GM23248 (cell line): ENCODE measurements around the gene ATP1A2. TPM values are rescaled to one million over a fixed set of nuclear protein-coding genes. Genes with fewer than 3 reads are reported as not detected.
A peak's percentile ranks its signal among the peaks of the same experiment; 100 is the strongest.

Source experiments
- DNase-seq: peaks from one replicate; pipeline ENCODE4 v3.0.0-alpha.2; 2015
- H2AFZ ChIP-seq: fragments of 200-600 bp; sonication (generic); 2 replicates; pipeline ENCODE4 v1.6.1; 2016; ENCODE audit warnings: antibody characterized with exemption
- H3F3A ChIP-seq: fragments of 200-600 bp; sonication (generic); 2 replicates; pipeline ENCODE4 v1.6.1; 2016; ENCODE audit warnings: mild to moderate bottlenecking, antibody characterized with exemption, mixed run types; ENCODE audit not compliant: insufficient read depth
- H3K27ac ChIP-seq: fragments of 200-600 bp; sonication (generic); 2 replicates; pipeline ENCODE4 v1.5.1; 2016; ENCODE audit warnings: mild to moderate bottlenecking
- H3K27me3 ChIP-seq: fragments of 200-600 bp; sonication (generic); replicated peaks from 2 replicates; pipeline ENCODE4 v1.6.1; 2016; ENCODE audit warnings: mild to moderate bottlenecking; ENCODE audit not compliant: insufficient read depth
- H3K36me3 ChIP-seq: fragments of 200-600 bp; sonication (generic); 2 replicates; pipeline ENCODE4 v1.6.1; 2016; ENCODE audit warnings: low read depth, mild to moderate bottlenecking
- H3K4me1 ChIP-seq: fragments of 200-600 bp; sonication (generic); 2 replicates; pipeline ENCODE4 v1.6.1; 2016; ENCODE audit warnings: mild to moderate bottlenecking; ENCODE audit not compliant: insufficient read depth
- H3K4me2 ChIP-seq: fragments of 200-600 bp; sonication (generic); one replicate; pipeline ENCODE4 v1.6.1; 2016; ENCODE audit warnings: mild to moderate bottlenecking; ENCODE audit not compliant: unreplicated experiment
- H3K4me3 ChIP-seq: fragments of 200-600 bp; sonication (generic); 2 replicates; pipeline ENCODE4 v1.5.1; 2016; ENCODE audit warnings: mild to moderate bottlenecking
- H3K79me2 ChIP-seq: fragments of 200-600 bp; sonication (generic); 2 replicates; pipeline ENCODE4 v1.6.1; 2016; ENCODE audit warnings: mild to moderate bottlenecking; ENCODE audit not compliant: insufficient read depth
- H3K9ac ChIP-seq: fragments of 200-600 bp; sonication (generic); 2 replicates; pipeline ENCODE4 v1.6.1; 2016; ENCODE audit warnings: mild to moderate bottlenecking
- H3K9me2 ChIP-seq: fragments of 200-600 bp; sonication (generic); 2 replicates; pipeline ENCODE4 v1.6.1; 2016; ENCODE audit warnings: mixed run types, mild to moderate bottlenecking, moderate library complexity; ENCODE audit not compliant: insufficient read depth
- H3K9me3 ChIP-seq: fragments of 200-600 bp; sonication (generic); one replicate; pipeline ENCODE4 v1.6.1; 2017; ENCODE audit warnings: low read depth
- H4K20me1 ChIP-seq: fragments of 200-600 bp; sonication (generic); 2 replicates; pipeline ENCODE4 v1.6.0; 2016; ENCODE audit not compliant: insufficient read depth
- EZH2 ChIP-seq: fragments of 200-600 bp; sonication (generic); IDR thresholded peaks from 2 replicates; pipeline ENCODE4 v1.6.1; 2018; ENCODE audit warnings: antibody characterized with exemption, mild to moderate bottlenecking; ENCODE audit not compliant: insufficient read depth, poor library complexity, severe bottlenecking
- EZH2phosphoT487 ChIP-seq: fragments of 200-600 bp; sonication (generic); IDR thresholded peaks from 2 replicates; pipeline ENCODE4 v1.6.1; 2018; ENCODE audit warnings: antibody characterized with exemption, moderate library complexity, mild to moderate bottlenecking, low read depth; ENCODE audit not compliant: insufficient read depth
- WGBS, 2 experiments: methylation state at CpG; one replicate each; pipeline ENCODE4 v1.1.6; 2015 to 2017; ENCODE audit warnings: low lambda C conversion rate in 2 of 2, low coverage in 1 of 2; ENCODE audit errors: missing lambda C conversion rate in 2 of 2; 5-methylcytosine and 5-hydroxymethylcytosine counted together
- in situ Hi-C: fragments of 300-500 bp; cut with MboI; formaldehyde crosslinking; loops from 2 replicates; pipeline ENCODE4 v1.15.0; 2020
- polyA plus RNA-seq: library from polyadenylated mRNA; unstranded; fragments of >200 nt; fragmentation: Nextera tagmentation; extraction: Ambion mirVana; gene quantifications from 2 replicates; pipeline ENCODE4 v1.2.1, GENCODE V29; 2016
- total RNA-seq: library from RNA; depleted of rRNA; stranded (reverse); fragments of >200 nt; shearing (Covaris generic); gene quantifications from 2 replicates; pipeline ENCODE4 v1.2.3, GENCODE V29; 2014

ATP1A2 gene
- total and polyA plus RNA-seq, 2 experiments from 2014 or later: 0.11 to 0.14 TPM

- no peaks in the 10 kb centered on the region for H3K79me2 ChIP-seq
- no peaks in the 10 kb centered on the region for H3F3A ChIP-seq
- H3K4me2 ChIP-seq: no peak overlapping the region
- in situ Hi-C loops: no loop called here
- H3K27me3 ChIP-seq: 0 out of 2 replicates have a peak, but pooled peaks cover 5% of the 10 kb centered on the region
- no peaks in the 10 kb centered on the region for H3K36me3 ChIP-seq
- WGBS, 2 experiments: 97% methylated on average over 2 of the region's 2 CpGs
- H3K27ac ChIP-seq: no peak overlapping the region
- H3K4me3 ChIP-seq: no peak overlapping the region
- no peak for DNase-seq
- no peaks in the 10 kb centered on the region for H4K20me1 ChIP-seq
- TF ChIP-seq EZH2: no peak
- TF ChIP-seq EZH2phosphoT487: no peak
- H3K9me2 ChIP-seq: no peaks in the 10 kb centered on the region
- no peaks in the 10 kb centered on the region for H3K9me3 ChIP-seq
- no peak overlapping the region for H3K9ac ChIP-seq
- H3K4me1 ChIP-seq: no peaks in the 10 kb centered on the region
- no peak overlapping the region for H2AFZ ChIP-seq
These were observed 61.7 kb downstream of the ATP1A2 start for GRCh38 chr1:160177231-160177630.

- Histone ChIP-seq H3K4me1 (no peaks in the 10 kb centered on the region), H3K9me3 (no peaks in the 10 kb centered on the region), H3K4me2 (no peak overlapping the region), H3F3A (no peaks in the 10 kb centered on the region), H3K79me2 (no peaks in the 10 kb centered on the region), H3K27ac (no peak overlapping the region), H4K20me1 (no peaks in the 10 kb centered on the region), H3K4me3 (no peak overlapping the region), H3K9me2 (no peaks in the 10 kb centered on the region), H3K27me3 (0 out of 2 replicates have a peak, but pooled peaks cover 5% of the 10 kb centered on the region), H2AFZ (no peak overlapping the region), H3K9ac (no peak overlapping the region), H3K36me3 (no peaks in the 10 kb centered on the region)
- in situ Hi-C loops: no loop called here
- TF ChIP-seq EZH2phosphoT487 (no peak), EZH2 (no peak)
- 97 to 100% methylated on average over 1 of the region's 1 CpG for WGBS, 2 experiments
- DNase-seq: no peak
These were observed 62.1 kb downstream of the ATP1A2 start for GRCh38 chr1:160177667-160178066.

- no peaks in the 10 kb centered on the region for H3K36me3 ChIP-seq
- H3K9ac ChIP-seq: no peak overlapping the region
- H3K27me3 ChIP-seq: 0 out of 2 replicates have a peak, but pooled peaks cover 5% of the 10 kb centered on the region
- H2AFZ ChIP-seq: no peak overlapping the region
- H3K9me3 ChIP-seq: no peaks in the 10 kb centered on the region
- WGBS, 2 experiments: 72 to 76% methylated on average over 2 of the region's 2 CpGs
- H3K4me3 ChIP-seq: no peak overlapping the region
- no peak overlapping the region for H3K27ac ChIP-seq
- H3K9me2 ChIP-seq: no peaks in the 10 kb centered on the region
- no peaks in the 10 kb centered on the region for H3K4me1 ChIP-seq
- no peak overlapping the region for H3K4me2 ChIP-seq
- TF ChIP-seq EZH2phosphoT487 (no peak), EZH2 (no peak)
- no peaks in the 10 kb centered on the region for H3K79me2 ChIP-seq
- in situ Hi-C loops: no loop called here
- DNase-seq: no peak
- no peaks in the 10 kb centered on the region for H3F3A ChIP-seq
- no peaks in the 10 kb centered on the region for H4K20me1 ChIP-seq
These were observed 63.2 kb downstream of the ATP1A2 start for GRCh38 chr1:160178731-160179130.

- in situ Hi-C loops: no loop called here
- no peaks in the 10 kb centered on the region for H3K9me2 ChIP-seq
These were observed 63.8 kb downstream of the ATP1A2 start for GRCh38 chr1:160179336-160179735.

GRCh38 chr1:160186246-160186645 lies 70.7 kb downstream of the ATP1A2 start:
- H3K9me3 ChIP-seq: no peaks in the 10 kb centered on the region
- no peak overlapping the region for H2AFZ ChIP-seq
- H3K4me2 ChIP-seq: no peak overlapping the region
- no peaks in the 10 kb centered on the region for H3K27me3 ChIP-seq
- TF ChIP-seq EZH2: no peak
- no peak for TF ChIP-seq EZH2phosphoT487
- no peaks in the 10 kb centered on the region for H3K36me3 ChIP-seq
- H3K9ac ChIP-seq: no peak overlapping the region
- no peaks in the 10 kb centered on the region for H4K20me1 ChIP-seq
- no peaks in the 10 kb centered on the region for H3F3A ChIP-seq
- no peak for DNase-seq
- H3K79me2 ChIP-seq: no peaks in the 10 kb centered on the region
- 67 to 74% methylated on average over 7 of the region's 7 CpGs for WGBS, 2 experiments
- no peak overlapping the region for H3K27ac ChIP-seq
- no peak overlapping the region for H3K4me3 ChIP-seq
- H3K9me2 ChIP-seq: no peaks in the 10 kb centered on the region
- in situ Hi-C loops: no loop called here
- H3K4me1 ChIP-seq: no peaks in the 10 kb centered on the region

More at GRCh38 chr1:160179336-160179735, 63.8 kb downstream of the ATP1A2 start:
- no peaks in the 10 kb centered on the region for H3K36me3 ChIP-seq
- H4K20me1 ChIP-seq: no peaks in the 10 kb centered on the region
- TF ChIP-seq EZH2phosphoT487 (no peak), EZH2 (no peak)
- H3K9me3 ChIP-seq: no peaks in the 10 kb centered on the region
- peak; percentile 54 for DNase-seq
- no peaks in the 10 kb centered on the region for H3K4me1 ChIP-seq
- H3K27ac ChIP-seq: no peak overlapping the region
- no peak overlapping the region for H2AFZ ChIP-seq
- H3K79me2 ChIP-seq: no peaks in the 10 kb centered on the region
- H3K27me3 ChIP-seq: 0 out of 2 replicates have a peak, but pooled peaks cover 5% of the 10 kb centered on the region
- no peaks in the 10 kb centered on the region for H3F3A ChIP-seq
- WGBS, 2 experiments: 5 to 13% methylated on average over 4 of the region's 4 CpGs
- H3K9ac ChIP-seq: no peak overlapping the region
- H3K4me2 ChIP-seq: no peak overlapping the region
- no peak overlapping the region for H3K4me3 ChIP-seq
